HEK293T (cell line): ENCODE results near the gene MOGAT3.

Experiments used
- ARNT ChIP-seq: fragments of 450-650 bp; IDR thresholded peaks from 2 replicates; pipeline ENCODE4 v1.6.1; 2017; ENCODE audit warnings: mild to moderate bottlenecking
- CTBP1 ChIP-seq: fragments of 450-650 bp; IDR thresholded peaks from 2 replicates; pipeline ENCODE4 v1.6.1; 2016; ENCODE audit warnings: borderline replicate concordance
- ELF4 ChIP-seq: fragments of 450-650 bp; IDR thresholded peaks from 2 replicates; pipeline ENCODE4 v1.6.1; 2017; ENCODE audit warnings: antibody characterized with exemption
- L3MBTL2 ChIP-seq: fragments of 450-650 bp; conservative IDR thresholded peaks from 2 replicates; pipeline ENCODE4 v1.6.1; 2016; ENCODE audit warnings: mild to moderate bottlenecking
- SUZ12 ChIP-seq: fragments of 450-650 bp; IDR thresholded peaks from 2 replicates; pipeline ENCODE4 v1.6.1; 2016; ENCODE audit warnings: mild to moderate bottlenecking
- TARDBP ChIP-seq: fragments of 450-650 bp; IDR thresholded peaks from 2 replicates; pipeline ENCODE4 v1.6.1; 2016
- TF ChIP-seq, protein P1 (sequence below): fragments of 450-650 bp; IDR thresholded peaks from 2 replicates; pipeline ENCODE4 v1.6.1; 2016

DNA sequence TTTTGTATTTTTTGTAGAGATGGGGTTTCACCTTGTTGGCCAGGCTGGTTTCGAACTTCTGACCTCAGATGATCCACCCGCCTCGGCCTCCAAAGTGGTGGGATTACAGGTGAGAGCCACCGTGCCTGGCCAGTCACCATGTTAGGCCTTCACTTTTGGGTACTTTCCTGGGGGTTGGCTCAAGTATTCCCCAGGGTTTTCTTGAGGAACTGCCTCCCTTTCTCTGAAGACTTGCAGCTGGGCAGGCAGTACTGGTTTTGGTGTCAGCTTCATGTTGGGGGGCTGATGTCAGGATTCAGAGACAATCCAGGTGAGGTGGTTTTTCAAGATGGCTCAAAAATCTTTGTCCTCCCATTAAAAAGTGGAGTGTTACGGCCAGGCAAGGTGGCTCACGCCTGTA is 24.8 kb upstream of the MOGAT3 start:
- TF ChIP-seq, protein P1, sequence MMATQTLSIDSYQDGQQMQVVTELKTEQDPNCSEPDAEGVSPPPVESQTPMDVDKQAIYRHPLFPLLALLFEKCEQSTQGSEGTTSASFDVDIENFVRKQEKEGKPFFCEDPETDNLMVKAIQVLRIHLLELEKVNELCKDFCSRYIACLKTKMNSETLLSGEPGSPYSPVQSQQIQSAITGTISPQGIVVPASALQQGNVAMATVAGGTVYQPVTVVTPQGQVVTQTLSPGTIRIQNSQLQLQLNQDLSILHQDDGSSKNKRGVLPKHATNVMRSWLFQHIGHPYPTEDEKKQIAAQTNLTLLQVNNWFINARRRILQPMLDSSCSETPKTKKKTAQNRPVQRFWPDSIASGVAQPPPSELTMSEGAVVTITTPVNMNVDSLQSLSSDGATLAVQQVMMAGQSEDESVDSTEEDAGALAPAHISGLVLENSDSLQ = no peak
- TF ChIP-seq SUZ12 (no peak), CTBP1 (no peak), ELF4 (no peak), L3MBTL2 (no peak), ARNT (no peak), TARDBP (no peak)
